DOHH2 (cell line): ENCODE data around the gene RGS3.

ENCODE experiments used
- CTCF ChIP-seq: fragments of 200-600 bp; sonication (generic); IDR thresholded peaks from one replicate; pipeline ENCODE4 v1.5.1; 2014; ENCODE audit warnings: antibody characterized with exemption, mild to moderate bottlenecking, low read depth, low read length; ENCODE audit not compliant: poor library complexity, severe bottlenecking
- EZH2phosphoT487 ChIP-seq: fragments of 200-600 bp; sonication (generic); IDR thresholded peaks from 2 replicates; pipeline ENCODE4 v1.6.1; 2017; ENCODE audit warnings: borderline replicate concordance, mild to moderate bottlenecking, antibody characterized with exemption, low read length, moderate library complexity, mixed read lengths

DNA sequence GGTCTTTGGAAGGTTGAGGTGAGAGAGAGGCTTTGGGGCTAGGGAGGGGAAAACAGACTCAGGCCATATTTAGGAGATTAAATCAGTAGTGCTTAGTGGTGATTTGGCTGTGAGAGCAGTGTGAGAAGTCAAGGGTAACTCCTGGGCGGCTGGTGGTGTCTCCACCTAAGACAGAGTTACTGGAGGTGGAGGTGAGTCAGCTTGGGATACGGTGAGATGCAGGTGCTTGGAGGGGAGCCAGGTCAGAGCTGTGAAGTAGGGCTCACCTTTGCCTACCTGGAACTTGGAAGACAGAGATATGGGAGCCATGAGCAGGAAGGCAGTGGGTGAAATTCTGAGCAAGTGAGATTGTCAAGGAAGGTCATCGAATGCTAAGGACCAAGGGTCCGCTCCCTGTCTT, 24.5 kb downstream of the RGS3 start:
- no peak for TF ChIP-seq CTCF
- TF ChIP-seq EZH2phosphoT487: no peak
